ENCODE results near the gene BTBD7. TPM values are rescaled to one million over a fixed set of nuclear protein-coding genes. Genes with fewer than 3 reads are reported as not detected.

BTBD7 gene
- total RNA-seq, 1 experiment from 2014 or later = 32.5 TPM

GRCh38 chr14:93343266-93343665 is 10.4 kb upstream of the BTBD7 start:
- no peak overlapping the region for H3K27ac Mint-ChIP-seq (ENCODE audit: low read depth, unreplicated experiment)
- no peaks in the 10 kb centered on the region for H3K27me3 Mint-ChIP-seq (ENCODE audit: insufficient read depth, unreplicated experiment)
- H3K4me3 Mint-ChIP-seq (ENCODE audit: unreplicated experiment) = no peak overlapping the region
- no peak for DNase-seq (ENCODE audit: unreplicated experiment)
- CTCF ChIA-PET = no interaction called here
- intact Hi-C loops (cut with micrococcal nuclease) = no loop called here
- H3K36me3 Mint-ChIP-seq (ENCODE audit: insufficient read depth, unreplicated experiment) = no peaks in the 10 kb centered on the region
- no peaks in the 10 kb centered on the region for H3K4me1 Mint-ChIP-seq (ENCODE audit: insufficient read depth, unreplicated experiment)
- no TSS peak for BruUV-seq (replicated peaks)
- POLR2A ChIA-PET = no interaction called here
- no peak for TF ChIP-seq CTCF (IDR thresholded peaks at IDR 0.05; ENCODE audit: unreplicated experiment)
- peaks cover 13% of the 10 kb centered on the region for H3K9me3 Mint-ChIP-seq (ENCODE audit: unreplicated experiment)

GRCh38 chr14:93337884-93338283 is 5.0 kb upstream of the BTBD7 start:
- CTCF ChIA-PET = no interaction called here
- Mint-ChIP-seq H3K4me3 (ENCODE audit: unreplicated experiment) (no peak overlapping the region), H3K27me3 (ENCODE audit: insufficient read depth, unreplicated experiment) (no peaks in the 10 kb centered on the region), H3K27ac (ENCODE audit: low read depth, unreplicated experiment) (no peak overlapping the region), H3K9me3 (ENCODE audit: unreplicated experiment) (no peaks in the 10 kb centered on the region), H3K4me1 (ENCODE audit: insufficient read depth, unreplicated experiment) (peaks cover 6% of the 10 kb centered on the region), H3K36me3 (ENCODE audit: insufficient read depth, unreplicated experiment) (peaks cover 3% of the 10 kb centered on the region)
- no TSS peak for BruUV-seq (replicated peaks)
- intact Hi-C loops (cut with micrococcal nuclease) = no loop called here
- no peak for DNase-seq (ENCODE audit: unreplicated experiment)
- no peak for TF ChIP-seq CTCF (IDR thresholded peaks at IDR 0.05; ENCODE audit: unreplicated experiment)
- POLR2A ChIA-PET = interaction anchor here (0.7 kb wide), 1 partner anchor 20 kb away, joined by 3 read pairs; no protein-coding TSS in a partner anchor

- ChIA-PET CTCF (no interaction called here), POLR2A (no interaction called here)
- TF ChIP-seq CTCF (IDR thresholded peaks at IDR 0.05; ENCODE audit: unreplicated experiment) = no peak
- Mint-ChIP-seq H3K36me3 (ENCODE audit: insufficient read depth, unreplicated experiment) (peaks cover 7% of the 10 kb centered on the region), H3K4me3 (ENCODE audit: unreplicated experiment) (no peak overlapping the region), H3K27ac (ENCODE audit: low read depth, unreplicated experiment) (no peak overlapping the region), H3K4me1 (ENCODE audit: insufficient read depth, unreplicated experiment) (peaks cover 6% of the 10 kb centered on the region), H3K9me3 (ENCODE audit: unreplicated experiment) (no peaks in the 10 kb centered on the region), H3K27me3 (ENCODE audit: insufficient read depth, unreplicated experiment) (no peaks in the 10 kb centered on the region)
- intact Hi-C loops (cut with micrococcal nuclease) = no loop called here
- no peak for DNase-seq (ENCODE audit: unreplicated experiment)
- BruUV-seq (replicated peaks) = no TSS peak
These were observed 4.4 kb upstream of the BTBD7 start for GRCh38 chr14:93337143-93337753.

GRCh38 chr14:93333631-93334103 is 831 bp upstream of the BTBD7 start:
- POLR2A ChIA-PET = interaction anchor here (0.7 to 1.1 kb wide), 2 partner anchors 13 to 75 kb away, joined by 3 read pairs; no protein-coding TSS in a partner anchor
- no peak for DNase-seq (ENCODE audit: unreplicated experiment)
- Mint-ChIP-seq H3K4me3 (ENCODE audit: unreplicated experiment) (peak overlapping the region; percentile 92), H3K36me3 (ENCODE audit: insufficient read depth, unreplicated experiment) (peaks cover 7% of the 10 kb centered on the region), H3K9me3 (ENCODE audit: unreplicated experiment) (no peaks in the 10 kb centered on the region), H3K27ac (ENCODE audit: low read depth, unreplicated experiment) (peak overlapping the region; percentile 94), H3K27me3 (ENCODE audit: insufficient read depth, unreplicated experiment) (no peaks in the 10 kb centered on the region), H3K4me1 (ENCODE audit: insufficient read depth, unreplicated experiment) (peaks cover 28% of the 10 kb centered on the region)
- TF ChIP-seq CTCF (IDR thresholded peaks at IDR 0.05; ENCODE audit: unreplicated experiment) = no peak
- intact Hi-C loops (cut with micrococcal nuclease) = no loop called here
- TSS peak; percentile 42 for BruUV-seq (replicated peaks)
- CTCF ChIA-PET = no interaction called here

Data from MCF 10A (cell line).